Kidney epithelial cell (primary cell): ENCODE measurements around the gene ARHGEF19. TPM values are rescaled to one million over a fixed set of nuclear protein-coding genes. Genes with fewer than 3 reads are reported as not detected.

Experiments
- DNase-seq: peaks from one replicate; pipeline ENCODE4 v3.0.0-alpha.2; 2010; ENCODE audit warnings: low read depth
- H3K27me3 ChIP-seq: 2 replicates; pipeline ENCODE4 v1.6.0; 2011; ENCODE audit warnings: low read length; ENCODE audit not compliant: control insufficient read depth, insufficient read depth
- H3K36me3 ChIP-seq: 2 replicates; pipeline ENCODE4 v1.5.1; 2011; ENCODE audit warnings: low read length; ENCODE audit not compliant: control insufficient read depth, insufficient read depth
- H3K4me3 ChIP-seq: 2 replicates; pipeline ENCODE4 v1.5.1; 2011; ENCODE audit warnings: low read depth, mild to moderate bottlenecking, control low read depth, low read length
- CTCF ChIP-seq: IDR thresholded peaks from 2 replicates; pipeline ENCODE4 v1.5.1; 2011; ENCODE audit warnings: mild to moderate bottlenecking, moderate library complexity, low read length, control low read depth, inconsistent platforms; ENCODE audit not compliant: insufficient read depth, poor library complexity, severe bottlenecking
- total RNA-seq: library from RNA; depleted of rRNA; stranded (reverse); fragments of >200 nt; gene quantifications from 2 replicates; pipeline ENCODE4 v1.2.3, GENCODE V29; 2015

ARHGEF19 gene
- total RNA-seq, 1 donor from 2014 or later = 5.6 TPM

GRCh38 chr1:16208270-16208987, 4.0 kb downstream of the ARHGEF19 start:
- Histone ChIP-seq H3K27me3 (no peaks in the 10 kb centered on the region), H3K36me3 (no peaks in the 10 kb centered on the region), H3K4me3 (no peak overlapping the region)
- no peak for TF ChIP-seq CTCF
- DNase-seq = no peak

- no peak for TF ChIP-seq CTCF
- DNase-seq = no peak
- H3K36me3 ChIP-seq = no peaks in the 10 kb centered on the region
- peak overlapping the region; percentile 50 for H3K4me3 ChIP-seq
- H3K27me3 ChIP-seq = no peaks in the 10 kb centered on the region
Measured at GRCh38 chr1:16207318-16208269, 4.9 kb downstream of the ARHGEF19 start.

- Histone ChIP-seq H3K27me3 (no peaks in the 10 kb centered on the region), H3K4me3 (peak overlapping the region; percentile 51), H3K36me3 (no peaks in the 10 kb centered on the region)
- TF ChIP-seq CTCF = no peak
- DNase-seq = peak; percentile 94
Measured at GRCh38 chr1:16206547-16207317, 5.7 kb downstream of the ARHGEF19 start.

GRCh38 chr1:16205891-16206546, 6.4 kb downstream of the ARHGEF19 start:
- no peak for DNase-seq
- Histone ChIP-seq H3K36me3 (no peaks in the 10 kb centered on the region), H3K27me3 (no peaks in the 10 kb centered on the region), H3K4me3 (peak overlapping the region; percentile 51)
- TF ChIP-seq CTCF = no peak

GRCh38 chr1:16205334-16205671, 7.1 kb downstream of the ARHGEF19 start:
- no peak overlapping the region for H3K4me3 ChIP-seq
- H3K36me3 ChIP-seq = no peaks in the 10 kb centered on the region
- no peak for TF ChIP-seq CTCF
- no peak for DNase-seq
- no peaks in the 10 kb centered on the region for H3K27me3 ChIP-seq
